Gastroesophageal sphincter (tissue), 3 donors: ENCODE results near the gene ANGEL2.

ENCODE experiments used
- EP300 ChIP-seq: sonication (generic); formaldehyde crosslinking; IDR thresholded peaks from one replicate; pipeline ENCODE4 v1.6.1; 2017; ENCODE audit warnings: antibody characterized with exemption, mild to moderate bottlenecking
- POLR2A ChIP-seq, 2 donors: fragments of 450-650 bp; IDR thresholded peaks; one replicate each; pipeline ENCODE4 v1.6.1; 2017; ENCODE audit warnings: antibody characterized with exemption in 2 of 2, mild to moderate bottlenecking in 2 of 2, moderate library complexity in 1 of 2
- TF ChIP-seq, protein P1 (sequence below), 4 experiments: fragments of 200-600 bp in 2 of 4; fragments of 450-650 bp in 2 of 4; sonication (generic) in 1 of 4; IDR thresholded peaks; one replicate each; pipeline ENCODE4 v1.5.1; 2017 to 2019; ENCODE audit warnings: antibody characterized with exemption in 4 of 4, mild to moderate bottlenecking in 2 of 4, moderate library complexity in 2 of 4

DNA sequence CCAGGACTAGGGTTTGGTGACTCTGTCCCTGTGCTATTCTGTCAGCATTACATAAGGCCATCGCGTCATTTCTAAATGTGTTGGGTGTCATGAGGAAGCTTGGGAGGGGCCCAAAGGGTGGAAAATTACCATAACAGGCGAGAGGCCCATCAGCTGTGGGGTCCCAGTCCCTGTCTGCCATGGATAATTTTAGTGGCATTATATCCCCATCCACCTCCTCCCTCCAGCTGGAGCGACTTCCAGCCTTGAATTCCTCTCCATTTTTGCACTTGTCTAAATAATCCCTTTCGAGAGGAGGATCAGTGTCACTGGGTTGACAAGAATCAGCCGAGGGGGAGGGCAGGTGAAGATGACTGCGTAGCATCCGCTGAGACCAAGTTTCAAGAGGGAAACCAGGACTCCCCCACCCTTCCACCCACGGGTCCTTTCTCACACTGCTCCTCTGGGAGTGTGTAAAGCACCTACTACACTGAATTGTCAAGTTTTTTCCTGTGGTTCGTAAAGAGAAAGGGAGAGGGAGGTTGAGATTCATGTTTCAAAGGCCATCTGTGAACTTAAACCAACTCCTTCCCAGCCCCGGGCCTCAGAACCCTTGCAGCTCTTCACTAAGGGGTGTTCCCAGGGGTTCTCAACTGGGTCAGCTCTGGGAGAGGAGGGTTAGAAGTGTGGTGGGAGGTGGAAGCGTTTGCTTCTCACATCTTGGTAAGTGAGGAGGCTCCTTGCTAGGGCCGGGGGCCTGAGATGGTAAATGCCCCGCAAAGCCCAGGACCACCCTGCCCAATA lies 36.1 kb downstream of the ANGEL2 start:
- TF ChIP-seq, protein P1, sequence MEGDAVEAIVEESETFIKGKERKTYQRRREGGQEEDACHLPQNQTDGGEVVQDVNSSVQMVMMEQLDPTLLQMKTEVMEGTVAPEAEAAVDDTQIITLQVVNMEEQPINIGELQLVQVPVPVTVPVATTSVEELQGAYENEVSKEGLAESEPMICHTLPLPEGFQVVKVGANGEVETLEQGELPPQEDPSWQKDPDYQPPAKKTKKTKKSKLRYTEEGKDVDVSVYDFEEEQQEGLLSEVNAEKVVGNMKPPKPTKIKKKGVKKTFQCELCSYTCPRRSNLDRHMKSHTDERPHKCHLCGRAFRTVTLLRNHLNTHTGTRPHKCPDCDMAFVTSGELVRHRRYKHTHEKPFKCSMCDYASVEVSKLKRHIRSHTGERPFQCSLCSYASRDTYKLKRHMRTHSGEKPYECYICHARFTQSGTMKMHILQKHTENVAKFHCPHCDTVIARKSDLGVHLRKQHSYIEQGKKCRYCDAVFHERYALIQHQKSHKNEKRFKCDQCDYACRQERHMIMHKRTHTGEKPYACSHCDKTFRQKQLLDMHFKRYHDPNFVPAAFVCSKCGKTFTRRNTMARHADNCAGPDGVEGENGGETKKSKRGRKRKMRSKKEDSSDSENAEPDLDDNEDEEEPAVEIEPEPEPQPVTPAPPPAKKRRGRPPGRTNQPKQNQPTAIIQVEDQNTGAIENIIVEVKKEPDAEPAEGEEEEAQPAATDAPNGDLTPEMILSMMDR (IDR thresholded peaks at IDR 0.05): no peak
- no peak for TF ChIP-seq POLR2A (IDR thresholded peaks at IDR 0.05)
- TF ChIP-seq EP300: no peak
